HG03025 (cell line): Measurements from ENCODE around the gene OSCAR.

ENCODE experiments used
- ATAC-seq: cut with Tn5 transposase; IDR thresholded peaks from one replicate; pipeline ENCODE4 v1.9.1; 2021; ENCODE audit warnings: mild to moderate bottlenecking, moderate library complexity; ENCODE audit not compliant: unreplicated experiment, low FRiP score

OSCAR gene

GRCh38 chr19:54100561-54100960 lies at the start of gene OSCAR:
Gene OSCAR, minus strand, starts transcription at chr19:54100803. Its CDS starts 11 bp downstream, at chr19:54100792.
- ATAC-seq, result no peak

- ATAC-seq, result no peak
These were observed 48.6 kb upstream of the OSCAR start for GRCh38 chr19:54149021-54149812.

- ATAC-seq, result no peak
These were observed 47.6 kb upstream of the OSCAR start for GRCh38 chr19:54148158-54148557.

- ATAC-seq, result no peak
These were observed 47.1 kb upstream of the OSCAR start for GRCh38 chr19:54147676-54148075.

GRCh38 chr19:54145541-54146158 lies 45.0 kb upstream of the OSCAR start:
- ATAC-seq, result no peak

- ATAC-seq, result no peak
These were observed 41.7 kb upstream of the OSCAR start for GRCh38 chr19:54142166-54142780.

GRCh38 chr19:54141356-54141755 lies 40.8 kb upstream of the OSCAR start:
- ATAC-seq, result no peak

GRCh38 chr19:54138489-54139256 lies 38.1 kb upstream of the OSCAR start:
- ATAC-seq, result no peak

GRCh38 chr19:54137699-54138488 lies 37.3 kb upstream of the OSCAR start, which contains the start of gene CNOT3:
Gene CNOT3, plus strand, starts transcription at chr19:54137762. Its CDS starts 5,217 bp downstream, at chr19:54142979.
- ATAC-seq, result no peak

GRCh38 chr19:54136864-54137698 lies 36.5 kb upstream of the OSCAR start:
- ATAC-seq, result peak; percentile 77

- ATAC-seq, result no peak
These were observed 35.7 kb upstream of the OSCAR start for GRCh38 chr19:54136086-54136863.

- ATAC-seq, result no peak
These were observed 33.5 kb upstream of the OSCAR start for GRCh38 chr19:54133957-54134590.

- ATAC-seq, result no peak
These were observed 32.8 kb upstream of the OSCAR start for GRCh38 chr19:54133312-54133956.

- no peak for ATAC-seq
These were observed 29.0 kb upstream of the OSCAR start for GRCh38 chr19:54129617-54129996.

GRCh38 chr19:54128796-54129616 lies 28.4 kb upstream of the OSCAR start:
- ATAC-seq, result no peak

- no peak for ATAC-seq
These were observed 27.8 kb upstream of the OSCAR start for GRCh38 chr19:54128441-54128725.
